ENCODE measurements around the gene CKM.

CKM gene

GRCh38 chr19:45322744-45323281, at the start of gene CKM:
Gene CKM (minus strand): TSS chr19:45322875. CDS start chr19:45319713, 3,162 bp downstream.
- no peak for DNase-seq (ENCODE audit: low read depth)

GRCh38 chr19:45370410-45371204, 47.9 kb upstream of the CKM start, which contains the start of gene ERCC2:
Gene ERCC2 (minus strand): TSS chr19:45370573. CDS start chr19:45370540, 33 bp downstream.
- DNase-seq (ENCODE audit: low read depth) = peak; percentile 100

DNA sequence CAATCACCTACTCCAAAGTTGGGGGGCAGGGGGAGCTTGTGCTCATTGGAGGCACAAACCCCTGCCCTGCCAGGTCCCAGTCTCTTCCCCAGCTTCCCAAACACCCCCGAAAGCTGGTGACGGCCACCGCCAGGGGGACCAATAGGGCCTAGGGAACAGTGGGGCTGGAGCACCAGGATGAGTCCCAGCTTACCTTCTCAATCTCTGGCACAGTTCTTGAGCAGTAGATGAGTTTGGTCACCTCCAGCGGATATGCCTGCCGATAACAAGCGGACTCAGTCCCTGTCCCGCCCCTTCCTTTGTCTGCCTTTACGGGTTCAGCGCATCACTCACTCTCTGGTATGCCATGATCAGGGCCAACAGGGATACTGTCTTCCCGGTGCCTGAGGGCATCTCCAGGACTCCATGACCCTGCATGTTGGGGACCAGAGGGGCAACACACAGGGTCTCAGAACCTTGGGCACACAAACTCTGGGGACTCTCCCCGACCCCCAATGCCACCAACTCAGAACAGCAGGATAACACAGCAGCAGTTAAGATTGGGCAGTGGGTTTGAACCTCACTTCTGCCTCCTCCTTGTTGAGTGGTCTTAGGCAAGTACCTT, 46.2 kb upstream of the CKM start:
- DNase-seq (ENCODE audit: low read depth) = no peak

DNA sequence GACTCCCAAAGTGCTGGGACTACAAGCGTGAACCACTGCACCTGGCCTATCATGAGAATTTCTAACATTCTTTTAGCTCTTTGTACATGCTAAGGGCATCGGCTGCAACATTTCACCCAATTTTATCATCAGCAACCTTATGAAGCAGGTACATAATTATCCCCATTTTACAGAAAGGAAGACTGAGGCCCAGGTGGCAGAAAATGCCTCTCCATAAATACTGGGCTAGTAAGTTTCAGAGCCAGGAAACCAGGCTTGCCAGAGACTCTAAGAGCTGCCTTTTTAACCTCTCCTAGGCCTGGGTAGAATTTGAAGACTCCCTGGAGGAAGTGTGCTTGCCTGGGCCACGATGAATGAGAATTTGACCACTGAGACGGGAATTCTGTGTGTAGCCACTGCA, 45.5 kb upstream of the CKM start:
- DNase-seq (ENCODE audit: low read depth) = no peak

GRCh38 chr19:45364696-45365095, 42.0 kb upstream of the CKM start:
- DNase-seq (ENCODE audit: low read depth) = no peak

GRCh38 chr19:45363861-45364459, 41.3 kb upstream of the CKM start:
- DNase-seq (ENCODE audit: low read depth) = no peak

DNA sequence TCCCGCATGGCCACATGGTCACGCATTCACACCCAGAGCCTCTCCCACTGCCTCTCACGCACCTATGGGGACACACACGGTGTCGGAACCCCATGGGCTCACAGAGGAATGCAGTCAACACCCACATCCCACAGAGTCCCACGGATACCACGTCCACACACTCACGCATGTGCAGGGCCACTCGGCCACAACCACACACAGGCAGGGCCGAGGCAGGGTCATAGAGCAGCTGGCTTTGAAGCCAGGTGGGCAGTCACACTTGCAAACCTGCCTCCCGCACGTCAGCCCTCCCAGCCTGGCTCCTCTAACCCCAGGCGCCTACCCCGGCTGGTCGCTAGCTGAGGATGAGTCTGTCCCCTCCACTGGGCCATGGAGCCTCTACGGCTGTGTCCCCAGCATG, 39.6 kb upstream of the CKM start:
- no peak for DNase-seq (ENCODE audit: low read depth)

- DNase-seq (ENCODE audit: low read depth) = no peak
These were observed 38.9 kb upstream of the CKM start for GRCh38 chr19:45361608-45362007.

GRCh38 chr19:45358213-45358792, 35.6 kb upstream of the CKM start:
- no peak for DNase-seq (ENCODE audit: low read depth)

GRCh38 chr19:45357445-45357783, 34.7 kb upstream of the CKM start:
- no peak for DNase-seq (ENCODE audit: low read depth)

- DNase-seq (ENCODE audit: low read depth) = no peak
These were observed 34.2 kb upstream of the CKM start for GRCh38 chr19:45356760-45357444.

- no peak for DNase-seq (ENCODE audit: low read depth)
These were observed 33.2 kb upstream of the CKM start for GRCh38 chr19:45355910-45356309.

DNA sequence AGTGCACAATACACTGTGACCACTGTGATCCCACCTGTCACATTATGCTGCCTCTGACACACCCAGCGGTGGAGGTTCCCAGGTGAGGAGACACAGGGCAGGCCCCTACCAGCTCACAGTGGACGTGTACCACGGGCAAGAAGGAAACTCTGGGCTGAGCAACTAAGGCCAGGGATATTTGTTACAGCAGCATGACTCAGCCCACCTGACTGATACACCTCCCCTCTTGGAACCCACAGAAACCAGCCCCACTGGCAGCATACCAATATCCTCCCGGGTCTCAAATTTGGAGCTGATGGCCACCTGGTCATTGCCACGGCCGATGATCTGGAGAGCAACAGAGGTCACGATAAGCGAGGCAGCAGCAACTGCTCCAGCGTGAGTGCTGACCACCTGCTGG, 32.7 kb upstream of the CKM start:
- no peak for DNase-seq (ENCODE audit: low read depth)

DNA sequence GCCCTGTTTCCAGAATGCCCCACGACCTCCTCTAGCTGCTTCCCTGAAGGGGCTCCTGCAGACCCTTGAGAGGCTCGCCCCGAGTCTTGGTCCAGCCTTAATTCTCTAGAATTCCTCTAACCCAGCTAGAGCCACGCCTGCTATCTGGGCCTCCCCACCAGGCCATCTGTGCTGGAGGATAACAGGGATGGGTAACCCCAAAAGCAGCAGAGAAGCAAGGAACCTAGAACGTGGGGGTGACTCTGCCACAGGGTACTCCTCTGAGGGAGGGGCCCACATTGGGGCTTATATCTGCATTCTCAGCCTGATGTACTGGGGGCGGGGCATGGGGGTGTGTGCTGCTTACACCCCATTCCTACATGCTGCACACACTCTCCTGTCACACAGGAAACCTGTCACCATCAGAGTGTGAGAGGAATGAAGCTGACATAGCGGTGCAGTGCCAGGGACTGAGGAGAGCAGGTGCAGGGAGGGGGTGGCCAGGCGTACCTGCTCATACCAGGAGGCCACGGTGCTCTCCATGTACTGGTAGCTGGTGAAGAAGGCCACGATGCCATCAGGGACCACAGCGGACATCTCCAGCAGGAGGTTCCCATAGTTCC, 31.7 kb upstream of the CKM start:
- no peak for DNase-seq (ENCODE audit: low read depth)

GRCh38 chr19:45352914-45353796, 30.5 kb upstream of the CKM start:
- DNase-seq (ENCODE audit: low read depth) = no peak

GRCh38 chr19:45352471-45352870, 29.8 kb upstream of the CKM start:
- DNase-seq (ENCODE audit: low read depth) = no peak

- DNase-seq (ENCODE audit: low read depth) = no peak
These were observed 29.4 kb upstream of the CKM start for GRCh38 chr19:45352062-45352461.

GRCh38 chr19:45351401-45351952, 28.8 kb upstream of the CKM start:
- no peak for DNase-seq (ENCODE audit: low read depth)

DNA sequence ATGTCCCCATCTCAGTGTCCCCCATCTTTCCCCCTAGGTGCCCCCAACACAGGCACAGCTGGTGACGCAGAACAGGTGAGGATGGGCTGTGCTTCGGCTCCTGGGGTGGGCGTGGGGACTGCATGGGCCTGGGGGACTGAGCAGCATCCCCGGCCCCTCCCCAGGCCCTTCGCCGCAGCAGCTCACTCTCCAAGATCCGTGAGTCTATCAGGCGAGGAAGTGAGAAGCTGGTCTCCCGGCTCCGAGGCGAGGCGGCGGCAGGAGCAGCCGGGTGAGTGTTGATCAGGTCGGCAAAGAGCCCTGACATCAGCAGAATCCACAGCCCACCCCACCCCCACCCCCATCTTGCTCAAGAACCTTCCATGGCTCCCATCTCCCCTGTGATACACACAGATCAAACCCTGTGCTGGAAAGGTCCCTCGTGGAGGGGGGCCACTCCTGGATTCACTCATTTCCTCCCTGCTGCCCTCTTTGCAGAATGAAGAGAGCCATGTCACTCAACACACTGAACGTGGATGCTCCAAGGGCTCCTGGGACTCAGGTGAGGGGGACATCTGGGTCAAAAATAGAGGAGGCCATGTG, 27.9 kb upstream of the CKM start:
- no peak for DNase-seq (ENCODE audit: low read depth)

- no peak for DNase-seq (ENCODE audit: low read depth)
These were observed 26.8 kb upstream of the CKM start for GRCh38 chr19:45349430-45349941.

All from activated gamma-delta T cell treated with anti-CD3 and anti-CD28 coated beads, Interleukin-2, amount 50 U/mL, for 16 hours (primary cell).